Activated CD8-positive, alpha-beta T cell treated with anti-CD3 and anti-CD28 coated beads, Interleukin-2, amount 10 ng/mL, durations not matched to agents 7 days and 5 days (primary cell): ENCODE data around the gene RGS16. TPM values are rescaled to one million over a fixed set of nuclear protein-coding genes. Genes with fewer than 3 reads are reported as not detected.
A peak's percentile ranks its signal among the peaks of the same experiment; 100 is the strongest.
"Not testable (repeated sequence)": the region's sequence is repeated elsewhere in the genome, so short reads cannot be mapped to it uniquely, and the experiment has no call there.

Source experiments
- ATAC-seq: fragments of 150-1000 bp; cut with Tn5 transposase; one replicate; pipeline ENCODE4 v1.10.0; 2021; ENCODE audit warnings: moderate library complexity
- CTCF ChIA-PET: fragments of 350-600 bp; sonication (Branson Sonifier 250); formaldehyde crosslinking; loops from one replicate; lab custom pipeline; 2021; ENCODE audit warnings: antibody characterized with exemption; lab: Charles Lee
- POLR2A ChIA-PET: fragments of 350-600 bp; sonication (Branson Sonifier 250); formaldehyde crosslinking; loops from one replicate; lab custom pipeline; 2021; ENCODE audit warnings: antibody characterized with exemption; lab: Charles Lee
- DNase-seq: peaks from one replicate; pipeline ENCODE4 v3.0.0-alpha.2; 2020
- H3K27ac Mint-ChIP-seq: one replicate; pipeline ENCODE4 v1.8.0; 2021; ENCODE audit warnings: mild to moderate bottlenecking, mixed read lengths
- H3K27me3 Mint-ChIP-seq: one replicate; pipeline ENCODE4 v1.8.0; 2021; ENCODE audit warnings: low read depth, mixed read lengths
- H3K36me3 Mint-ChIP-seq: one replicate; pipeline ENCODE4 v1.8.0; 2021; ENCODE audit warnings: low read depth, mixed read lengths
- H3K4me1 Mint-ChIP-seq: one replicate; pipeline ENCODE4 v1.8.0; 2021; ENCODE audit warnings: low read depth, mixed read lengths
- H3K4me3 Mint-ChIP-seq: one replicate; pipeline ENCODE4 v1.8.0; 2021; ENCODE audit warnings: mild to moderate bottlenecking, mixed read lengths
- H3K9me3 Mint-ChIP-seq: one replicate; pipeline ENCODE4 v1.8.0; 2022; ENCODE audit warnings: mixed read lengths; ENCODE audit not compliant: insufficient read depth
- total RNA-seq, 2 experiments: library from RNA; stranded (reverse); gene quantifications; one replicate each; pipeline ENCODE4 v1.2.3, GENCODE V29; 2021

RGS16 gene
- total RNA-seq, 2 experiments from 2014 or later = 0.63 to 0.66 TPM

DNA sequence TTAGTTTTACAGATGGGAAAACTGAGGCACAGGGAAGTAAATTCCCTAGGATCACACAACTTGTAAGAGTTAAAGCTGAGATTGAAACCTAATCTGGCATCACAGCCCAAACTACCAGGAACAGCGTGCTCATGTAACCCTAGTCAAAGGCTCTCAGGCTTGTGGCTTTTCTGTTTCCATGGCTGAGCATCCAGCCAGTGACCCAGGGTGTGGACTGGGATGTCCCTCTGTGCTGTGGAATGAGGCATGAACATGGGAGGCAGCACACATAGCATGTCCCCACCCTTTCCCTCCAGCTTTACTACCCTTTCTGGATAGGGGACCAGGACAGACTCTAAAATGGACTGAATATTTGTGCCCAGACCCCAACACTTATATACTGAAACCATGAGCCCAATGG is 35.1 kb upstream of the RGS16 start:
- peaks cover 2% of the 10 kb centered on the region for H3K36me3 Mint-ChIP-seq
- H3K4me3 Mint-ChIP-seq = no peak overlapping the region
- CTCF ChIA-PET = no interaction called here
- peaks cover 39% of the 10 kb centered on the region for H3K27me3 Mint-ChIP-seq
- H3K4me1 Mint-ChIP-seq = peaks cover 4% of the 10 kb centered on the region
- H3K27ac Mint-ChIP-seq = no peak overlapping the region
- H3K9me3 Mint-ChIP-seq = peaks cover 4% of the 10 kb centered on the region
- ATAC-seq = no peak
- DNase-seq = no peak
- POLR2A ChIA-PET = no interaction called here

DNA sequence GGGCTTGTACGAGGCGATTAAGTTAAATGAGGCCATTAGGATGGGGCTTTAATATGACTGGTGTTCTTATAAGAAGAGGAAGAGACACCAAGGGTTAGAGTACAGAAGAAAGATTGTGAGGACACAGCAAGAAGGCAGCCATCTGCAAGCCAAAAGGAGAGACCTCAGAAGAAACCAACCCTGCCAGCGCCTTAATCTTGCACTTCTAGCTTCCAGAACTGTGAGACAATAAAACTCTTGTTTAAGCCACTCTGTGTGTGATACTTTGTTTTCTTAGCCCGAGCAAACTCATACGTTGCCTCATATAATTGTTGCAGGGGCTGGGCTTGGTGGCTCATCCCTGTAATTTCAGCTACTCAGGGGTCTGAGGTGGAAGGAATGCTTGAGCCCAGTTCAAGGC is 33.6 kb upstream of the RGS16 start:
- CTCF ChIA-PET = no interaction called here
- no peak overlapping the region for H3K27ac Mint-ChIP-seq
- no peak overlapping the region for H3K4me3 Mint-ChIP-seq
- POLR2A ChIA-PET = no interaction called here
- H3K27me3 Mint-ChIP-seq = peaks cover 48% of the 10 kb centered on the region
- ATAC-seq (no peak), DNase-seq (no peak)
- H3K36me3 Mint-ChIP-seq = no peaks in the 10 kb centered on the region
- H3K4me1 Mint-ChIP-seq = peaks cover 4% of the 10 kb centered on the region
- H3K9me3 Mint-ChIP-seq = no peaks in the 10 kb centered on the region

DNA sequence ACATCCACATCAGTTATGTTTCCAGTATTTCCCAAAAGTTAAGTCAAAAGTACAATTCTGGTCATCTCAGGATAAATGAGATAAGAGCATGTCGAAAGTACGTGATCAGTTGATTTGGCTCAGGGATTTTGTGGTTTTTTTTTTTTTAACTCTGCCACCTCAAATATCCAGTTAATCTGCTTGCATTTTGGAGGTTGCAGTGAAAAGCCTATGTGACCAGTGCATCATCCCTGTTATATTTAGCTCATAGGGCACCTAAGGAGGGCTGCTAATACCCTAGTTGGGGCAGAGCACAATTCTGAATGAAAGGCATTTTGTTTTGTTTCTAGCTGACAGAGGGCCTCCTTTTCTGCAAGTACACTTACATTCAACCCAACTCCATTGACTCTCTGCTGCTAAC is 31.7 kb upstream of the RGS16 start:
- H3K36me3 Mint-ChIP-seq = no peaks in the 10 kb centered on the region
- ChIA-PET CTCF (interaction anchor here (0.8 kb wide), 1 partner anchor 34 kb away, joined by 3 read pairs; no protein-coding TSS in a partner anchor), POLR2A (no interaction called here)
- DNase-seq = no peak
- H3K9me3 Mint-ChIP-seq = no peaks in the 10 kb centered on the region
- H3K27ac Mint-ChIP-seq = no peak overlapping the region
- peaks cover 56% of the 10 kb centered on the region for H3K27me3 Mint-ChIP-seq
- no peak for ATAC-seq
- H3K4me3 Mint-ChIP-seq = no peak overlapping the region
- H3K4me1 Mint-ChIP-seq = peaks cover 17% of the 10 kb centered on the region

DNA sequence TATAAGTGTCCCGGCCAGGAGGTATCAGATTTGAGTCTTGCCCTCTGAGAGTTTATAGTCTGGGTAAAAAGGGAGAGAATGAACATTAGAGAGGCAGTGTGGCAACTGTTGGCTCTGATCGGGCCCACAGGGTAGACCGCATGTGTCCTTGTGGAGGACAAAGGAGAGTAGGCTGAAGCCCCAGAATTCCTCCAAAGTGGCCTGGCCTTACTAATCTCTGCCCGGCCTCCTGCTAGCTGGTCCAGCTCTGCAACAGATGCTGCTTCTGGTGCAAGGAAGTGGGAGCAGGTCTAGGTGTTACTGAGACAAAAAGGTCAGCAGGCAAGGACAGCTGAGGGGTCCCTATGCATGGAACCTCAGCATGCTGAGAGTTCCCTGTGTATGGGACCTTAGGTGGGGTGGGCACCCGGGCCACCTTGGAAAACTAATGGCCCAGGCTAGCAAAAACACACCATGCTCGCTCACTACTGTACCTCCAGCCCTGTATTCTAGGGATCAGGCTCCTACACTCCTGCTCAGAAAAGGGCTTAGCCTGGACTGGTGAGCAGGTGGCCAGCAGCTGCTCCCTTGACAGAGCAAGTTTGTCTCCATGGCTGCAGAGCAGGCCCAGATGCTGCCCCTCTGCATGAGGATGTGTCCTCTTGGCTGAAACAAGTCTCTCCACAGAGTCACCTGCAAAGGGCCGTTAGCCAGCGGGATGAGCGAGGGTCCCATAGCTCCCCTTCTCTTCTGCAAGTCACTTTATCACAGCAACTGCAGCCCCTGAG is 30.3 kb upstream of the RGS16 start:
- Mint-ChIP-seq H3K4me3 (no peak overlapping the region), H3K36me3 (no peaks in the 10 kb centered on the region), H3K9me3 (no peaks in the 10 kb centered on the region), H3K27me3 (peaks cover 59% of the 10 kb centered on the region), H3K27ac (no peak overlapping the region), H3K4me1 (peaks cover 30% of the 10 kb centered on the region)
- ChIA-PET CTCF (no interaction called here), POLR2A (no interaction called here)
- DNase-seq (no peak), ATAC-seq (no peak)

DNA sequence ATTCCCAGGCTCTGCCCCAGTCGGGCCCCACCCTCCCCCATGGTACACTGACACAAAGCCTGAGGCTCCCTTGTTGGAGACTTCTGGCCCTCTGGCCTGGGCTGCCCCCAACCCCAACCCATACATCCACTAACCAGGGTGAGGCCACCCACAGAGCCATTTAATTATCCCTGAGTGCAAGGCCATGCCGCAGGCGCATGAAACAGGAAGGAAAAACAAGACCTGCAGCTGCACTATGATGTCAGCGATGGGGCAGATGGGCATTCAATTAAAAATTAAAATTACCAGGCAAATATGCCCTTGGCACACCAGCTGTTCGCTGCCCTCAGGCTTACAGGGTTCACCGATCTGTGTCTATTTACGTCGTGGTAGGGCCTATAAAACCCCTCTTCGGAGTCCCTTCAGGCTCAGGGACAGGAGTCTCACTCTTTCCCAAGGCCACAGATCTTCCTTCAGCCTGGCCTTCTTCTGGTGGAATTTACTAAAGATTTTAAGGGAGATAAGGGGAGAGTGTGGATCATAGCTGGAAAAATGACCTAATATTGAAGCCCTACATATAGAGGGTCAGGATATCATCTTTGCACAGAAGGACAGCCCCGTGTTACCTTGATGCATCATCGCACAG is 29.6 kb upstream of the RGS16 start:
- ATAC-seq = no peak
- no peak for DNase-seq
- no peaks in the 10 kb centered on the region for H3K36me3 Mint-ChIP-seq
- no peak overlapping the region for H3K4me3 Mint-ChIP-seq
- peaks cover 34% of the 10 kb centered on the region for H3K4me1 Mint-ChIP-seq
- peaks cover 59% of the 10 kb centered on the region for H3K27me3 Mint-ChIP-seq
- ChIA-PET CTCF (no interaction called here), POLR2A (interaction anchor here (1.7 kb wide), 1 partner anchor 27 kb away, joined by 5 read pairs; no protein-coding TSS in a partner anchor)
- H3K9me3 Mint-ChIP-seq = no peaks in the 10 kb centered on the region
- H3K27ac Mint-ChIP-seq = no peak overlapping the region

DNA sequence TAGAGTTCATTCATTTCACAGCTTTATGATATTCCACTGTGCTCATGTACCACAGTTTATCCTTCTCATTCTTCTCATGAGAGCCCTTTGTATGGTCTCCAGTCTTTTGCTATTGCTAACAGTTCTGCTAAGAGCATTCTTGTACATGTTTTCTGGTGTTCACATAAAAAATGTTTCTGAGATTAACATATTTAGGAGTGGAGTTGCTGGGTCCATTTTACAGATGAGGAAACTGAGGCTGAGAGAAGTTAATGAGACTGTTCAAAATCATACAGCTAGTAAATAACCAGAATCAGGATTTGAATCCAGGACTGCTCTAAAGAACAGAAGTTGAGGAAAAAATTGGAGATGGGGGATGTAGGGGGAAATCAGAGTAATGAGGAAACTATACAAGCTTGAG is 28.8 kb upstream of the RGS16 start:
- Mint-ChIP-seq H3K36me3 (no peaks in the 10 kb centered on the region), H3K27ac (no peak overlapping the region), H3K4me3 (no peak overlapping the region), H3K9me3 (no peaks in the 10 kb centered on the region), H3K4me1 (peaks cover 34% of the 10 kb centered on the region), H3K27me3 (peaks cover 63% of the 10 kb centered on the region)
- POLR2A ChIA-PET = interaction anchor here (1.7 kb wide), 1 partner anchor 27 kb away, joined by 5 read pairs; no protein-coding TSS in a partner anchor
- CTCF ChIA-PET = no interaction called here
- no peak for ATAC-seq
- no peak for DNase-seq

DNA sequence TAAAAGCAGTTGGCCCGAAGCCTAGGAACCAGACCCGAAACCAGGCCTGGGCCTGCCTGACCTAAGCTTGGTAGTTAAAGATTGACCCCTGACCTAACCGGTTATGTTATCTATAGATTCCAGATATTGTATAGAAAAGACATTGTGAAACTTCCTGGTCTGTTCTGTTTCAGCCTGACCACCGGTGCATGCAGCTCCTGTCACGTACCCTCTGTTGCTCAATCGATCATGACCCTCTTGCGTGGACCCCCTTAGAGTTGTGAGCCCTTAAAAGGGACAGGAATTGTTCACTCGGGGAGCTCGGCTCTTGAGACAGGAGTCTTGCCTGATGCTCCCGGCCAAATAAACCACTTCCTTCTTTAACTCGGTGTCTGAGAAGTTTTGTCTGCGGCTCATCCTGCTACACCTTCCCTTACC is 28.3 kb upstream of the RGS16 start:
- DNase-seq, H3K36me3 Mint-ChIP-seq, H3K27ac Mint-ChIP-seq, H3K9me3 Mint-ChIP-seq, ATAC-seq, CTCF ChIA-PET, H3K4me3 Mint-ChIP-seq: not testable (repeated sequence)
- Mint-ChIP-seq H3K27me3 (peaks cover 63% of the 10 kb centered on the region), H3K4me1 (peaks cover 34% of the 10 kb centered on the region)
- POLR2A ChIA-PET = interaction anchor here (0.6 to 1.7 kb wide), 2 partner anchors 26 to 960 kb away, joined by 3 to 5 read pairs; no protein-coding TSS in a partner anchor

DNA sequence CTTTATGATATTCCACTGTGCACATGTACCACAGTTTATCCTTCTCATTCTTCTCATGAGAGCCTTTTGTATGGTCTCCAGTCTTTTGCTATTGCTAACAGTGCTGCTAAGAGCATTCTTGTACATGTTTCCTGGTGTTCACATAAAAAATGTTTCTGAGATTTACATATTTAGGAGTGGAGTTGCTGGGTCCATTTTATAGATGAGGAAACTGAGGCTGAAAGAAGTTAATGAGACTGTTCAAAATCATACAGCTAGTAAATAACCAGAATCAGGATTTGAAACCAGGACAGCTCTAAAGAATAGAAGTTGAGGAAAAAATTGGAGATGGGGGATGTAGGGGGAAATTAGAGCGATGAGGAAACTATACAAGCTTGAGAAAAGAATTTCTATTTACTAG is 27.8 kb upstream of the RGS16 start:
- ChIA-PET CTCF (no interaction called here), POLR2A (interaction anchor here (0.6 to 1.7 kb wide), 2 partner anchors 25 to 959 kb away, joined by 3 to 5 read pairs; no protein-coding TSS in a partner anchor)
- H3K27me3 Mint-ChIP-seq = peaks cover 62% of the 10 kb centered on the region
- no peaks in the 10 kb centered on the region for H3K9me3 Mint-ChIP-seq
- ATAC-seq (no peak), DNase-seq (no peak)
- no peaks in the 10 kb centered on the region for H3K36me3 Mint-ChIP-seq
- peaks cover 34% of the 10 kb centered on the region for H3K4me1 Mint-ChIP-seq
- H3K4me3 Mint-ChIP-seq = no peak overlapping the region
- H3K27ac Mint-ChIP-seq = no peak overlapping the region

DNA sequence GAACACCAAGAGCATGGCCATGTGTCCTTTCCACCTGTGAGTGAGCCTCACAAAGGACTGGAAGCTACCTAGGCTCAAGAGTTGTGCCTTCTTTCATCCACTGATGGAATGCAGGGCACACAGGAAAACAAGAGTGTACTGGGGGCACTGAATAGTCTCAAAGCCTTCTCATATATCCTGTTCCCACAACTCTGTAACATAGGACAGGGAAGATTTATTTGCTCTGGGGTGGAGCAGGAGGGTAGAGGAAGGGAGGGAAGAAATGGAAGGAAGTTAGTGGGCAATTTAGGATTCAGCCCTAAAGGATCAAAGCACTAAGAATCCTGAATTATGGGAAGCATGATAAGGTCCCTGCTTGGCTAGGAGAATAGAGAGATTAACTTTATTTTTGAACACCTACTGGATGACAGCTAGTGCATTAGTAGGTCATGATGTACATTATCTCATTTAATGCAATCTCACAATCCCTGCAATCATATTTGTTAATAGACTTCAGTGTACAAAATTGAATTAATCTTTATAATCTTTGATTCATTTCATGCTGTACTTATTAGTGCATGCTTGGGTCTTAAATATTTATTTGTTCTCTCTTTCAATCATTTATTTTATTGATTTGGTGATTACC is 27.0 kb upstream of the RGS16 start:
- no peaks in the 10 kb centered on the region for H3K9me3 Mint-ChIP-seq
- H3K27ac Mint-ChIP-seq = no peak overlapping the region
- H3K27me3 Mint-ChIP-seq = peaks cover 65% of the 10 kb centered on the region
- no peak for DNase-seq
- no peaks in the 10 kb centered on the region for H3K36me3 Mint-ChIP-seq
- no peak for ATAC-seq
- no peak overlapping the region for H3K4me3 Mint-ChIP-seq
- ChIA-PET CTCF (interaction anchor here (5.6 kb wide), 1 partner anchor 30 kb away, joined by 35 read pairs; no protein-coding TSS in a partner anchor), POLR2A (no interaction called here)
- peaks cover 42% of the 10 kb centered on the region for H3K4me1 Mint-ChIP-seq

DNA sequence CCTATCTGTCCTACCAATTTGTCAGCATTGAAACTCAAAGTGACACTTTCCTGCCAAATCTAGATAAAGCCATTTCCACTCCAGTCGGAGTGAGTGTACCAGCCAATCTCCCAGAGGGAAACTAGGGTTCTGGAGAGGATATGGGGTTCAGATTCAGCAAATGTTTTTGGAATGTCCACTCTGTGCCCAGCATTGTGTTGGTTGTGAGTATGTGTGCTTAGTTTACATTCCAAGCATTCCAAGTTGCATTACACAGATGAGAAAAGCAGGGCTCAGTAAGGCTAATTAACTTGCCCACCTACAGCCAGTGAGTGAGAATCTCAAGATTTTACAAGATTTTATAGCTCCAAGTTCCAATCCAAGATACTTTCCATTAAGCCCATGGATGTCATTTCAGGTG is 26.4 kb upstream of the RGS16 start:
- DNase-seq (no peak), ATAC-seq (no peak)
- Mint-ChIP-seq H3K4me3 (no peak overlapping the region), H3K27ac (no peak overlapping the region), H3K4me1 (peaks cover 45% of the 10 kb centered on the region), H3K36me3 (no peaks in the 10 kb centered on the region), H3K27me3 (peaks cover 60% of the 10 kb centered on the region), H3K9me3 (no peaks in the 10 kb centered on the region)
- CTCF ChIA-PET = interaction anchor here (1.1 to 5.6 kb wide), 3 partner anchors 14 to 151 kb away, joined by 6 to 35 read pairs (median 17); no protein-coding TSS in a partner anchor
- POLR2A ChIA-PET = no interaction called here

DNA sequence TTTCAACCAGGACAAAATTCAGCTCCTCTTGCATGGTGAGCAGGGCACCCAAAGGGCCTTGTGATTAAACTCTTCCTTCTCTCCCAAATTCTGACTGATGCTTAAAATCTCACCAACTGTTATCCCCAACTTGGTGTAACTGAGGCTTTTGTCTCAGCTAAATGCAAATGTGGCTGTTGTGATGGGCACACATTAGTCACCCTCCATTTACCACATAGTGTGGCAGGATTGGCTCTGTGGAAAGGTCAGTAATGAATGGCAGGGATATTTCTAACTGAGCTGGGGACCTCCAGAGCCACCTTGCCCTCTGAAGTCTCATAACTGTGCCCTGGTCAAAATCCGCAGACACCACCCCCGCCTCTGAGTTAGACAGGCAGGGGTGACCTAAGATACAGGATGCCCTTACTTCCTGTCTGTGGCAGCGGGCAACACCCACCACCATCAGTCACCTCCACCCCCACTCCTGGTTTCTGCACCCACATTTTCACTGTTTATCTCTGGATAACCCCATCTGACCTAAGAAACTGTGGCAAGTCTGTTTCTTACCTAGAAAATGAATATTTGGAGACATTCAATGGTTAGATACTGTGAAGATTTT is 25.4 kb upstream of the RGS16 start:
- Mint-ChIP-seq H3K4me3 (no peak overlapping the region), H3K36me3 (no peaks in the 10 kb centered on the region), H3K27me3 (peaks cover 55% of the 10 kb centered on the region), H3K9me3 (no peaks in the 10 kb centered on the region), H3K27ac (no peak overlapping the region), H3K4me1 (peaks cover 54% of the 10 kb centered on the region)
- ATAC-seq (peak; percentile 84), DNase-seq (peak; percentile 61)
- CTCF ChIA-PET = interaction anchor here (0.7 to 5.6 kb wide), 7 partner anchors 13 to 152 kb away, joined by 3 to 35 read pairs (median 4); no protein-coding TSS in a partner anchor
- POLR2A ChIA-PET = interaction anchor here (0.5 to 1.6 kb wide), 3 partner anchors 13 to 68 kb away, joined by 3 to 5 read pairs (median 3); no protein-coding TSS in a partner anchor
